ENCODE data around the gene GSPT1. TPM values are rescaled to one million over a fixed set of nuclear protein-coding genes. Genes with fewer than 3 reads are reported as not detected.

The GSPT1 gene
- total and polyA plus RNA-seq, 9 of the 15 experiments (the other 6 are each of a cell fraction or from before 2014, with no cell fraction given): 63.8 to 269 (median 148) TPM

GRCh38 chr16:11914210-11915113, 1.3 kb downstream of the GSPT1 start:
- BruUV-seq (replicated peaks): TSS peak; percentile 45
- Histone ChIP-seq H3K4me2 (ENCODE audit: insufficient read depth, low read length) (peak overlapping the region; percentile 82), H3K27ac (ENCODE audit: extremely low read depth, low read depth, low read length) (peak overlapping the region; percentile 92), H3K9me1 (ENCODE audit: control insufficient read depth, insufficient read depth, low read length) (no peaks in the 10 kb centered on the region), H3K4me3 (peak overlapping the region; percentile 95), H3K9ac (ENCODE audit: insufficient read depth in 1 of 2, low read depth in 2 of 2, low read length in 2 of 2) (peak overlapping the region; percentile 92 to 97), H4K20me1 (replicated peaks; ENCODE audit: control insufficient read depth, insufficient read depth, low read length) (peaks cover 44% of the 10 kb centered on the region), H3K9me3 (replicated peaks; ENCODE audit: control insufficient read depth, insufficient read depth, low read depth, low read length) (no peaks in the 10 kb centered on the region), H3K27me3 (ENCODE audit: control insufficient read depth in 2 of 2, insufficient read depth in 2 of 2, low read length in 2 of 2) (no peaks in the 10 kb centered on the region), H3K4me1 (replicated peaks in 1 of 2; ENCODE audit: control insufficient read depth in 2 of 2, insufficient read depth in 2 of 2, low read length in 2 of 2) (peaks cover 16 to 23% of the 10 kb centered on the region in 2 experiments), H3K79me2 (ENCODE audit: control insufficient read depth, insufficient read depth, low read length) (peaks cover 63% of the 10 kb centered on the region), H2AFZ (ENCODE audit: low read depth, low read length) (peak overlapping the region; percentile 76), H3K36me3 (ENCODE audit: control insufficient read depth, insufficient read depth, low read length) (peaks cover 43% of the 10 kb centered on the region)
- intact Hi-C loops (cut with micrococcal nuclease): no loop called here
- ChIA-PET POLR2A (interaction anchor here (0.6 kb wide), 1 partner anchor 1220 kb away, joined by 3 read pairs; no protein-coding TSS in a partner anchor), CTCF (ENCODE audit: low intra/inter-chr PET ratio) (interaction anchor here (1.4 kb wide), 1 partner anchor 153 kb away, joined by 5 read pairs; no protein-coding TSS in a partner anchor)
- DNase-seq (ENCODE audit: extremely low read depth in 1 of 4, low spot score in 3 of 4) (peak in 2 of 4 experiments; percentile 41 to 64), FAIRE-seq (peak; percentile 86), ATAC-seq (peak; percentile 23; the same call in 2 of the 3 replicates)
- WGBS (ENCODE audit: insufficient coverage, low coverage, missing lambda C conversion rate): under 1% methylated on average over 30 of the region's 30 CpGs
- in situ Hi-C loops (cut with MboI): no loop called here
- TF ChIP-seq SUPT5H (IDR thresholded peaks at IDR 0.05) (peak; percentile 52), FOXJ3 (CRISPR knock-in tag; IDR thresholded peaks at IDR 0.05) (no peak), PHF20 (IDR thresholded peaks at IDR 0.05; ENCODE audit: partially characterized antibody) (no peak), RFX5 (IDR thresholded peaks at IDR 0.05; ENCODE audit: low read depth, low read length) (no peak), HEY1 (CRISPR knock-in tag; IDR thresholded peaks at IDR 0.05; ENCODE audit: borderline replicate concordance) (no peak), SREBF2 (CRISPR knock-in tag; IDR thresholded peaks at IDR 0.05) (no peak), EP300 (IDR thresholded peaks at IDR 0.05; ENCODE audit: low read length) (no peak), ZBTB9 (CRISPR knock-in tag; IDR thresholded peaks at IDR 0.05) (no peak), ATF6 (CRISPR knock-in tag; IDR thresholded peaks at IDR 0.05) (0 out of 2 replicates have a peak, but pooled peaks have one; percentile 48), MAX (CRISPR knock-in tag; IDR thresholded peaks at IDR 0.05) (no peak), RBM14 (IDR thresholded peaks at IDR 0.05; ENCODE audit: borderline replicate concordance, insufficient read depth, low read depth, low read length) (no peak), ZBTB12 (CRISPR knock-in tag; IDR thresholded peaks at IDR 0.05) (no peak), ZNF445 (CRISPR knock-in tag; IDR thresholded peaks at IDR 0.05; ENCODE audit: low read depth) (no peak), ZNF395 (CRISPR knock-in tag; IDR thresholded peaks at IDR 0.05) (no peak)

Data from K562 (cell line).